ENCODE data around the gene LONP1.
"Not testable (repeated sequence)": the region's sequence is repeated elsewhere in the genome, so short reads cannot be mapped to it uniquely, and the experiment has no call there.

LONP1 gene

GRCh38 chr19:5719961-5720790, at the start of gene LONP1, which contains the start of gene CATSPERD:
Gene LONP1, minus strand, starts transcription at chr19:5720146. Its CDS starts 14 bp downstream, at chr19:5720132.
Gene CATSPERD, plus strand, starts transcription at chr19:5720637. Its CDS starts 101 bp downstream, at chr19:5720738.
- peak; percentile 98 for DNase-seq

GRCh38 chr19:5767949-5768348, 48.0 kb upstream of the LONP1 start:
- DNase-seq: no peak

GRCh38 chr19:5765220-5765619, 45.3 kb upstream of the LONP1 start:
- no peak for DNase-seq

- DNase-seq: no peak
These were observed 42.8 kb upstream of the LONP1 start for GRCh38 chr19:5762608-5763217.

- no peak for DNase-seq
These were observed 33.8 kb upstream of the LONP1 start for GRCh38 chr19:5753743-5754142.

GRCh38 chr19:5751709-5752108, 31.8 kb upstream of the LONP1 start:
- no peak for DNase-seq

GRCh38 chr19:5749505-5749904, 29.6 kb upstream of the LONP1 start:
- no peak for DNase-seq

- not testable (repeated sequence) for DNase-seq
These were observed 29.0 kb upstream of the LONP1 start for GRCh38 chr19:5748920-5749319.

GRCh38 chr19:5744999-5745398, 25.1 kb upstream of the LONP1 start:
- DNase-seq: not testable (repeated sequence)

GRCh38 chr19:5743630-5744029, 23.7 kb upstream of the LONP1 start:
- DNase-seq: no peak

- no peak for DNase-seq
These were observed 22.1 kb upstream of the LONP1 start for GRCh38 chr19:5742051-5742450.

GRCh38 chr19:5738423-5738822, 18.5 kb upstream of the LONP1 start:
- no peak for DNase-seq

GRCh38 chr19:5733172-5733571, 13.2 kb upstream of the LONP1 start:
- DNase-seq: not testable (repeated sequence)

- no peak for DNase-seq
These were observed 7.6 kb upstream of the LONP1 start for GRCh38 chr19:5727453-5728050.

- DNase-seq: no peak
These were observed 529 bp downstream of the LONP1 start for GRCh38 chr19:5719274-5719960.

GRCh38 chr19:5718579-5719273, 1.2 kb downstream of the LONP1 start:
- DNase-seq: peak; percentile 67

- DNase-seq: peak; percentile 71
These were observed 1.8 kb downstream of the LONP1 start for GRCh38 chr19:5718037-5718578.

- no peak for DNase-seq
These were observed 2.6 kb downstream of the LONP1 start for GRCh38 chr19:5717215-5717935.

- DNase-seq: no peak
These were observed 5.1 kb downstream of the LONP1 start for GRCh38 chr19:5714816-5715215.

GRCh38 chr19:5713228-5713627, 6.7 kb downstream of the LONP1 start:
- DNase-seq: no peak

- no peak for DNase-seq
These were observed 8.2 kb downstream of the LONP1 start for GRCh38 chr19:5711713-5712161.

GRCh38 chr19:5711025-5711424, 8.9 kb downstream of the LONP1 start:
- no peak for DNase-seq

Data from stimulated activated naive CD4-positive, alpha-beta T cell treated with Interleukin-2 at 50 U/mL for 16 hours (primary cell).